ENCODE data around the gene KRTAP5-7. TPM values are rescaled to one million over a fixed set of nuclear protein-coding genes. Genes with fewer than 3 reads are reported as not detected.

The KRTAP5-7 gene
- total RNA-seq, 4 donors from 2014 or later: 0.38 TPM; not detected in 3

- DNase-seq: no peak
- intact Hi-C loops (cut with DNase I): no loop called here
- Histone ChIP-seq H3K9me3 (no peaks in the 10 kb centered on the region), H3K4me1 (peaks cover 3 to 24% (median 4%) of the 10 kb centered on the region in 3 donors), H3K36me3 (peaks cover 35 to 98% (median 43%) of the 10 kb centered on the region in 3 donors), H3K27ac (no peak overlapping the region), H3K27me3 (no peaks in the 10 kb centered on the region), H3K4me3 (no peak overlapping the region)
- WGBS, 2 donors: 86 to 97% methylated on average over 1 of the region's 1 CpG
- TF ChIP-seq POLR2A (IDR thresholded peaks at IDR 0.05): no peak
- TF ChIP-seq CTCF (IDR thresholded peaks at IDR 0.05): no peak
Observed at GRCh38 chr11:71486320-71486719, 40.7 kb upstream of the KRTAP5-7 start.

GRCh38 chr11:71488681-71489270 is 38.3 kb upstream of the KRTAP5-7 start:
- H3K4me3 ChIP-seq: no peak overlapping the region
- no peak for TF ChIP-seq CTCF (IDR thresholded peaks at IDR 0.05)
- TF ChIP-seq POLR2A (IDR thresholded peaks at IDR 0.05): no peak
- peaks cover 21 to 98% (median 34%) of the 10 kb centered on the region in 3 donors for H3K36me3 ChIP-seq
- no peak overlapping the region for H3K27ac ChIP-seq
- H3K9me3 ChIP-seq: no peaks in the 10 kb centered on the region
- intact Hi-C loops (cut with DNase I): no loop called here
- WGBS, 2 donors: 65 to 85% methylated on average over 6 of the region's 6 CpGs
- no peak for DNase-seq
- no peaks in the 10 kb centered on the region for H3K27me3 ChIP-seq
- H3K4me1 ChIP-seq: peaks cover 0 to 14% (median 3%) of the 10 kb centered on the region in 3 donors

GRCh38 chr11:71489311-71490043 is 37.6 kb upstream of the KRTAP5-7 start:
- Histone ChIP-seq H3K9me3 (no peaks in the 10 kb centered on the region), H3K4me1 (peaks cover 0 to 14% (median 3%) of the 10 kb centered on the region in 3 donors), H3K4me3 (no peak overlapping the region), H3K27ac (no peak overlapping the region), H3K27me3 (no peaks in the 10 kb centered on the region), H3K36me3 (peaks cover 16 to 98% (median 27%) of the 10 kb centered on the region in 3 donors)
- no peak for DNase-seq
- WGBS, 2 donors: 54 to 84% methylated on average over 6 to 10 of the region's 15 CpGs
- intact Hi-C loops (cut with DNase I): no loop called here
- TF ChIP-seq CTCF (IDR thresholded peaks at IDR 0.05) (no peak), POLR2A (IDR thresholded peaks at IDR 0.05) (no peak)

- H3K9me3 ChIP-seq: no peaks in the 10 kb centered on the region
- WGBS, 2 donors: 92 to 95% methylated on average over 11 to 16 of the region's 23 CpGs
- no peak overlapping the region for H3K4me3 ChIP-seq
- peaks cover 0 to 14% (median 3%) of the 10 kb centered on the region in 3 donors for H3K4me1 ChIP-seq
- TF ChIP-seq CTCF (IDR thresholded peaks at IDR 0.05) (no peak), POLR2A (IDR thresholded peaks at IDR 0.05) (no peak)
- no peak overlapping the region for H3K27ac ChIP-seq
- H3K36me3 ChIP-seq: peaks cover 9 to 98% (median 21%) of the 10 kb centered on the region in 3 donors
- DNase-seq: no peak
- intact Hi-C loops (cut with DNase I): no loop called here
- H3K27me3 ChIP-seq: no peaks in the 10 kb centered on the region
Observed at GRCh38 chr11:71490044-71490730, 36.9 kb upstream of the KRTAP5-7 start.

Measured in esophagus squamous epithelium (tissue), 5 donors.